ENCODE results near the gene FYN. TPM values are rescaled to one million over a fixed set of nuclear protein-coding genes. Genes with fewer than 3 reads are reported as not detected.

Gene FYN
- total RNA-seq, 2 donors from 2014 or later: 55.5 to 72.5 TPM

DNA sequence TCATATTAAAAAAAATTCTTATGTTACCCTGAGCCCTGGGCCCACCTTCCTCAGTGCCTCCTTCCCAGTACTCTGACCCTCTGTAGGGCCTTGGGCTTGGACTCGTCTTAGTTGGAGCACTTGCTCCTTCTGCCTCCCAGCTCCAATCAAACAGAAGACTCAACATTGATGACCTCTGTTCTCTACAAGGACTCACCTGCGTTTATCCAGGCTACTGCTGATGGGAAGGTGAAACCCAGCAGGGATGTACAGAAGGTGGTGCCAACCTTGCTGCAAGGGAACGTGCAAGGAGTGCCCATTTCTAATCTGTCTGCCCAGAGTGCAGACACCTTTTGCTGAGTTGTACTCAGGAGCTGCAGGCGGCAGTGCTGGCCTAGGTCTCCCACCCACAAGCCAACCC, 38.9 kb downstream of the FYN start:
- Histone ChIP-seq H3K27me3 (replicated peaks; ENCODE audit: insufficient read depth) (no peaks in the 10 kb centered on the region), H3K4me1 (ENCODE audit: control insufficient read depth in 1 of 2, low read depth in 2 of 2) (peaks cover 0 to 26% of the 10 kb centered on the region in 2 donors), H3K9me3 (no peaks in the 10 kb centered on the region), H3K36me3 (no peaks in the 10 kb centered on the region), H3K27ac (no peak overlapping the region), H3K4me3 (no peak overlapping the region)
- DNase-seq (ENCODE audit: low spot score) (no peak), ATAC-seq (ENCODE audit: insufficient number of reproducible peaks, low FRiP score, low read depth) (no peak)
- TF ChIP-seq, protein P1, sequence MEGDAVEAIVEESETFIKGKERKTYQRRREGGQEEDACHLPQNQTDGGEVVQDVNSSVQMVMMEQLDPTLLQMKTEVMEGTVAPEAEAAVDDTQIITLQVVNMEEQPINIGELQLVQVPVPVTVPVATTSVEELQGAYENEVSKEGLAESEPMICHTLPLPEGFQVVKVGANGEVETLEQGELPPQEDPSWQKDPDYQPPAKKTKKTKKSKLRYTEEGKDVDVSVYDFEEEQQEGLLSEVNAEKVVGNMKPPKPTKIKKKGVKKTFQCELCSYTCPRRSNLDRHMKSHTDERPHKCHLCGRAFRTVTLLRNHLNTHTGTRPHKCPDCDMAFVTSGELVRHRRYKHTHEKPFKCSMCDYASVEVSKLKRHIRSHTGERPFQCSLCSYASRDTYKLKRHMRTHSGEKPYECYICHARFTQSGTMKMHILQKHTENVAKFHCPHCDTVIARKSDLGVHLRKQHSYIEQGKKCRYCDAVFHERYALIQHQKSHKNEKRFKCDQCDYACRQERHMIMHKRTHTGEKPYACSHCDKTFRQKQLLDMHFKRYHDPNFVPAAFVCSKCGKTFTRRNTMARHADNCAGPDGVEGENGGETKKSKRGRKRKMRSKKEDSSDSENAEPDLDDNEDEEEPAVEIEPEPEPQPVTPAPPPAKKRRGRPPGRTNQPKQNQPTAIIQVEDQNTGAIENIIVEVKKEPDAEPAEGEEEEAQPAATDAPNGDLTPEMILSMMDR (IDR thresholded peaks at IDR 0.05): no peak

DNA sequence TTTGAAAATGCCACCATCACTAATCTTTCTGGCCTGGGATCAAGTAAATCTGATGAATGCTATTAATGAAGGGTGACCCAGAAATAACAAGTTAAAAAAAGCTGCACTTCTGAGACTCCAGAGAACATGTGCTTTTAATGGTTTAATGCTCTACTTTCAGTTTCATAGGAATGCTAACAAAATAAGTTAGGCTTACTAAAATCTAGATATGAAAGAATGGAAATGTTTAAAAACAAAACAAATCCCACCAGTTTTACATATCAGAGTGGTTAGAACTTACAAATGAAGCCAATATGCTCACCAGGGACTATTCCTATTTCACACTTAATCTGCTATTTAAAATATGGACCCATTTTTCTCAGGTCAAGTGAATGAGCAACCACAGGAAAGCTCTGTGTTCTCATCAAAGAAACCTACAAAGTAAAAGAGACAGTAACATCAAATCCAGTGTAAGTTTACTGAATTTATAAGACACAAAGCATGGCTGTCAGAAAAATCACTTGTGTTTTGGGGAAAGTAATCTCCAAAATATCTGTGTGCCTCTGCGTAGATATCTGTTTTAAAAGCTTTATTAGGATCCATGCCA, 40.3 kb downstream of the FYN start:
- TF ChIP-seq, protein P1 (IDR thresholded peaks at IDR 0.05): no peak
- no peaks in the 10 kb centered on the region for H3K9me3 ChIP-seq
- no peak for ATAC-seq (ENCODE audit: insufficient number of reproducible peaks, low FRiP score, low read depth)
- no peak for DNase-seq (ENCODE audit: low spot score)
- no peaks in the 10 kb centered on the region for H3K36me3 ChIP-seq
- no peaks in the 10 kb centered on the region for H3K27me3 ChIP-seq (replicated peaks; ENCODE audit: insufficient read depth)
- H3K27ac ChIP-seq: peak overlapping the region in 1 of 2 donors; percentile 9
- H3K4me1 ChIP-seq (ENCODE audit: control insufficient read depth in 1 of 2, low read depth in 2 of 2): peaks cover 0 to 26% of the 10 kb centered on the region in 2 donors
- peak overlapping the region; percentile 12 for H3K4me3 ChIP-seq

DNA sequence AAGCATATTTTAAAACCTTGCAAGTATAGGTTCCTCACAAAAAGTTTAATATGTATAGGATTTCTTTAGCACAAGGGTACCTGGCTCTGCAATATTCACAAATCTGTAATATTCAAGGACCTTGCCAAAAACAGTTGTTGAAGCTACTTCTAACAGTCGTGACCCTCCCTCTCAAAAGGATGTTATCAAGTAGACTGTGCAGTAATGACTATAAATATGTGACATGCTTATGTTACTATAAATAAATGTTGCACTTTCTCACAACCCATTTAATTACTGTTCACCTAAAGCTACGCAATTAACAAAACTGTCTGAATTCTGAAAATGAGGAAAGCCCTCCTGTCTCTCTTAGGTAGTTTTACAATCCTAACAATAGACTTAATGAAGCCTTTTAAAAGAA, 41.8 kb downstream of the FYN start:
- ATAC-seq (ENCODE audit: insufficient number of reproducible peaks, low FRiP score, low read depth) (no peak), DNase-seq (ENCODE audit: low spot score) (no peak)
- H3K27me3 ChIP-seq (replicated peaks; ENCODE audit: insufficient read depth): no peaks in the 10 kb centered on the region
- TF ChIP-seq, protein P1 (IDR thresholded peaks at IDR 0.05): no peak
- no peaks in the 10 kb centered on the region for H3K36me3 ChIP-seq
- no peak overlapping the region for H3K27ac ChIP-seq
- no peak overlapping the region for H3K4me3 ChIP-seq
- no peaks in the 10 kb centered on the region for H3K9me3 ChIP-seq
- peaks cover 0 to 26% of the 10 kb centered on the region in 2 donors for H3K4me1 ChIP-seq (ENCODE audit: control insufficient read depth in 1 of 2, low read depth in 2 of 2)

DNA sequence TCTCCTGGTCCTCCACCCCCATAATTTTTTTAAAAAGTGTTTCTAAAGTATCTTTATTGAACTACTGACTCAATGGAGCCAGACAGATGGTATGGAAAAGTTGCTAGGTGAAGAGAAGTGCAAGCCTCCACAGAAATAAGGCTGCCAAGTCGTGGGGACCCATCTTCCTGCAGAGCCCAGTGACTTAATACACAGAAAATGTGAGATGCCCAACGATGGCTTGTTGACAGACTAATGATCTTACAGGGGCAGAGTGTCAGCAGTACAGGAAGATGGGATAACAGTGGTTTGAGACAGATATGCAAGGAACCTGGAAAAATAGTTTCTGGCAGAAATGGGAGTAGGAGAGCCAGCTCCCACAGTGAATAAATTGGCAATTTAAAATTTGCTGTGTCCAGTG, 43.3 kb downstream of the FYN start:
- H3K4me1 ChIP-seq (ENCODE audit: control insufficient read depth in 1 of 2, low read depth in 2 of 2): peaks cover 0 to 15% of the 10 kb centered on the region in 2 donors
- no peaks in the 10 kb centered on the region for H3K9me3 ChIP-seq
- no peaks in the 10 kb centered on the region for H3K36me3 ChIP-seq
- H3K27ac ChIP-seq: no peak overlapping the region
- TF ChIP-seq, protein P1 (IDR thresholded peaks at IDR 0.05): no peak
- no peak overlapping the region for H3K4me3 ChIP-seq
- ATAC-seq (ENCODE audit: insufficient number of reproducible peaks, low FRiP score, low read depth) (no peak), DNase-seq (ENCODE audit: low spot score) (no peak)
- H3K27me3 ChIP-seq (replicated peaks; ENCODE audit: insufficient read depth): no peaks in the 10 kb centered on the region

DNA sequence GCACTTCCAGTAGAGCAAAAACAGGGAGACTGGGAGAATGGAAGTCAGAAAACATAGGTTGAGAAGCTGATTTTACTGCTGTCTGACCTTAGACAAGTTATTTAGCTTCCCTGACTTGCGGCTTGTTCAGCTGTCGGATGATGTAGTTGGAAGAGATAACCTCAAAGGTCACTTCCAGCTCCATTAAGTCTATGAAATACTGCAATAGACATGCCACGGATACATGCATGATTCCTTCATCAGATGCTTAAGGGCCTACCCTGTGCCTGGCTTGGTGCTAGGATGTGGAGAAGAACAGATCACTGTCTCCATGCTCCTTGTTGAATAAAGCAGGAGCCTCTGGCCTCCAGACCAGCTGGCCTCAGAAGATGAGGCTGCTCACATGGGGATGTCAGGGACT, 43.7 kb downstream of the FYN start:
- TF ChIP-seq, protein P1 (IDR thresholded peaks at IDR 0.05): no peak
- H3K4me3 ChIP-seq: no peak overlapping the region
- peaks cover 0 to 19% of the 10 kb centered on the region in 2 donors for H3K4me1 ChIP-seq (ENCODE audit: control insufficient read depth in 1 of 2, low read depth in 2 of 2)
- H3K9me3 ChIP-seq: no peaks in the 10 kb centered on the region
- no peak overlapping the region for H3K27ac ChIP-seq
- ATAC-seq (ENCODE audit: insufficient number of reproducible peaks, low FRiP score, low read depth) (no peak), DNase-seq (ENCODE audit: low spot score) (no peak)
- H3K27me3 ChIP-seq (replicated peaks; ENCODE audit: insufficient read depth): no peaks in the 10 kb centered on the region
- H3K36me3 ChIP-seq: no peaks in the 10 kb centered on the region

All from thoracic aorta (tissue), 2 donors.